Measurements from ENCODE around the gene HJURP. TPM values are rescaled to one million over a fixed set of nuclear protein-coding genes. Genes with fewer than 3 reads are reported as not detected.

The HJURP gene
- total and polyA plus RNA-seq, 5 experiments from 2014 or later = not detected

- Mint-ChIP-seq H3K4me3 (no peak overlapping the region), H3K27ac (no peak overlapping the region), H3K4me1 (peaks cover 0 to 2% (median 0%) of the 10 kb centered on the region in 4 donors), H3K36me3 (no peaks in the 10 kb centered on the region), H3K27me3 (peaks cover 1 to 5% (median 4%) of the 10 kb centered on the region in 5 donors), H3K9me3 (peaks cover 0 to 3% (median 0%) of the 10 kb centered on the region in 9 donors)
- DNase-seq (peak in 1 of 10 donors; percentile 54), ATAC-seq (no peak)
- POLR2A ChIA-PET = no interaction called here
Measured at GRCh38 chr2:233822781-233823730, 31.3 kb downstream of the HJURP start.

GRCh38 chr2:233822101-233822771, 32.1 kb downstream of the HJURP start:
- Mint-ChIP-seq H3K4me1 (peaks cover 0 to 4% (median 2%) of the 10 kb centered on the region in 4 donors), H3K27me3 (peaks cover 2 to 12% (median 6%) of the 10 kb centered on the region in 5 donors), H3K9me3 (peaks cover 0 to 3% (median 0%) of the 10 kb centered on the region in 9 donors), H3K4me3 (no peak overlapping the region), H3K27ac (no peak overlapping the region), H3K36me3 (no peaks in the 10 kb centered on the region)
- no peak for DNase-seq
- POLR2A ChIA-PET = no interaction called here
- no peak for ATAC-seq

- Mint-ChIP-seq H3K27me3 (peaks cover 4 to 18% (median 6%) of the 10 kb centered on the region in 5 donors), H3K9me3 (peaks cover 0 to 3% (median 0%) of the 10 kb centered on the region in 9 donors), H3K4me3 (no peak overlapping the region), H3K27ac (peak overlapping the region in 1 of 10 donors; percentile 62), H3K4me1 (peaks cover 0 to 7% (median 5%) of the 10 kb centered on the region in 4 donors), H3K36me3 (no peaks in the 10 kb centered on the region)
- ATAC-seq (no peak), DNase-seq (no peak)
- POLR2A ChIA-PET = no interaction called here
Measured at GRCh38 chr2:233821709-233822100, 32.6 kb downstream of the HJURP start.

- DNase-seq (no peak), ATAC-seq (no peak)
- no peaks in the 10 kb centered on the region for H3K36me3 Mint-ChIP-seq
- peaks cover 0 to 2% (median 0%) of the 10 kb centered on the region in 9 donors for H3K9me3 Mint-ChIP-seq
- H3K27me3 Mint-ChIP-seq = peaks cover 5 to 18% (median 6%) of the 10 kb centered on the region in 5 donors
- H3K4me3 Mint-ChIP-seq = no peak overlapping the region
- peaks cover 0 to 7% (median 5%) of the 10 kb centered on the region in 4 donors for H3K4me1 Mint-ChIP-seq
- peak overlapping the region in 1 of 10 donors; percentile 62 for H3K27ac Mint-ChIP-seq
- POLR2A ChIA-PET = no interaction called here
Measured at GRCh38 chr2:233821196-233821595, 33.1 kb downstream of the HJURP start.

- no peaks in the 10 kb centered on the region for H3K36me3 Mint-ChIP-seq
- H3K27ac Mint-ChIP-seq = no peak overlapping the region
- H3K4me1 Mint-ChIP-seq = peaks cover 0 to 7% (median 5%) of the 10 kb centered on the region in 4 donors
- H3K9me3 Mint-ChIP-seq = no peaks in the 10 kb centered on the region
- POLR2A ChIA-PET = no interaction called here
- DNase-seq (no peak), ATAC-seq (no peak)
- H3K4me3 Mint-ChIP-seq = no peak overlapping the region
- peaks cover 5 to 18% (median 9%) of the 10 kb centered on the region in 5 donors for H3K27me3 Mint-ChIP-seq
Measured at GRCh38 chr2:233820774-233821105, 33.6 kb downstream of the HJURP start.

- H3K36me3 Mint-ChIP-seq = no peaks in the 10 kb centered on the region
- H3K27ac Mint-ChIP-seq = peak overlapping the region in 2 of 10 donors; percentile 27 to 79
- no peaks in the 10 kb centered on the region for H3K9me3 Mint-ChIP-seq
- no peak overlapping the region for H3K4me3 Mint-ChIP-seq
- peaks cover 0 to 7% (median 5%) of the 10 kb centered on the region in 4 donors for H3K4me1 Mint-ChIP-seq
- POLR2A ChIA-PET = no interaction called here
- ATAC-seq (no peak), DNase-seq (peak in 2 of 10 donors; percentile 4 to 28)
- H3K27me3 Mint-ChIP-seq = peaks cover 4 to 18% (median 11%) of the 10 kb centered on the region in 5 donors
Measured at GRCh38 chr2:233819884-233820773, 34.2 kb downstream of the HJURP start.

- Mint-ChIP-seq H3K4me1 (peaks cover 0 to 7% (median 5%) of the 10 kb centered on the region in 4 donors), H3K36me3 (no peaks in the 10 kb centered on the region), H3K27me3 (peaks cover 0 to 18% (median 11%) of the 10 kb centered on the region in 5 donors), H3K9me3 (no peaks in the 10 kb centered on the region), H3K27ac (peak overlapping the region in 1 of 10 donors; percentile 18), H3K4me3 (no peak overlapping the region)
- DNase-seq (no peak), ATAC-seq (no peak)
- POLR2A ChIA-PET = no interaction called here
Measured at GRCh38 chr2:233818639-233819621, 35.4 kb downstream of the HJURP start.

GRCh38 chr2:233817995-233818638, 36.2 kb downstream of the HJURP start:
- DNase-seq (no peak), ATAC-seq (no peak)
- no peak overlapping the region for H3K4me3 Mint-ChIP-seq
- no peaks in the 10 kb centered on the region for H3K9me3 Mint-ChIP-seq
- H3K27ac Mint-ChIP-seq = no peak overlapping the region
- POLR2A ChIA-PET = no interaction called here
- no peaks in the 10 kb centered on the region for H3K36me3 Mint-ChIP-seq
- peaks cover 0 to 7% (median 5%) of the 10 kb centered on the region in 4 donors for H3K4me1 Mint-ChIP-seq
- H3K27me3 Mint-ChIP-seq = peaks cover 0 to 18% (median 11%) of the 10 kb centered on the region in 5 donors

- Mint-ChIP-seq H3K36me3 (no peaks in the 10 kb centered on the region), H3K4me1 (peaks cover 0 to 7% (median 5%) of the 10 kb centered on the region in 4 donors), H3K4me3 (no peak overlapping the region), H3K27ac (no peak overlapping the region), H3K27me3 (peaks cover 0 to 18% (median 11%) of the 10 kb centered on the region in 5 donors), H3K9me3 (no peaks in the 10 kb centered on the region)
- POLR2A ChIA-PET = no interaction called here
- ATAC-seq = no peak
- DNase-seq = no peak
Measured at GRCh38 chr2:233817361-233817911, 36.9 kb downstream of the HJURP start.

- DNase-seq (no peak), ATAC-seq (no peak)
- Mint-ChIP-seq H3K4me1 (peaks cover 0 to 7% (median 5%) of the 10 kb centered on the region in 4 donors), H3K4me3 (no peak overlapping the region), H3K9me3 (no peaks in the 10 kb centered on the region), H3K27me3 (peaks cover 0 to 18% (median 11%) of the 10 kb centered on the region in 5 donors), H3K27ac (no peak overlapping the region), H3K36me3 (no peaks in the 10 kb centered on the region)
- POLR2A ChIA-PET = no interaction called here
Measured at GRCh38 chr2:233816771-233817170, 37.6 kb downstream of the HJURP start.

GRCh38 chr2:233816334-233816733, 38.0 kb downstream of the HJURP start:
- DNase-seq (no peak), ATAC-seq (no peak)
- no peaks in the 10 kb centered on the region for H3K9me3 Mint-ChIP-seq
- peaks cover 0 to 18% (median 11%) of the 10 kb centered on the region in 5 donors for H3K27me3 Mint-ChIP-seq
- no peaks in the 10 kb centered on the region for H3K36me3 Mint-ChIP-seq
- peaks cover 0 to 7% (median 5%) of the 10 kb centered on the region in 4 donors for H3K4me1 Mint-ChIP-seq
- H3K27ac Mint-ChIP-seq = no peak overlapping the region
- POLR2A ChIA-PET = no interaction called here
- no peak overlapping the region for H3K4me3 Mint-ChIP-seq

Measured in naive thymus-derived CD8-positive, alpha-beta T cell (primary cell).